HG02852 (cell line): Measurements from ENCODE around the gene LMAN2.

Source experiments
- ATAC-seq: cut with Tn5 transposase; IDR thresholded peaks from one replicate; pipeline ENCODE4 v1.9.1; 2021; ENCODE audit warnings: mild to moderate bottlenecking, moderate library complexity; ENCODE audit not compliant: unreplicated experiment

Gene LMAN2

GRCh38 chr5:177330991-177331842 lies 20.3 kb downstream of the LMAN2 start:
- no peak for ATAC-seq

DNA sequence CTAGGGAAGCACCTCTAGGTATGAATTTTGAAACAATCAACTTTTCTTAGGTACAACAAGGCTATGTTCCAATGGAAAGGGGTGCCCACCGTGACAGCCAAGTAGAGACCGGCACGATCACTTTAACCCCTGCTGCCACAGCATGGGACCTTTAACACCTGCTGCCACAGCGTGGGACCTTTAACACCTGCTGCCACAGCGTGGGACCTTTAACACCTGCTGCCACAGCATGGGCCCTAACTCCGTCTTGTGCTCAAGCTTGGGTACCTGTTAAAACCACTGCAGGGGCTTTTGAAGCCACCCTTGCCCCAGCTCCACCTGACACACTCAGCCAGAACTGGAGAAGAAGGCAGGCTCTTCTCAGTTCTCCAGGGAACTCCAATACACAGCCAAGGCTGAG lies 21.6 kb downstream of the LMAN2 start:
- ATAC-seq: no peak

- no peak for ATAC-seq
Observed at GRCh38 chr5:177328545-177329231, 22.8 kb downstream of the LMAN2 start.

DNA sequence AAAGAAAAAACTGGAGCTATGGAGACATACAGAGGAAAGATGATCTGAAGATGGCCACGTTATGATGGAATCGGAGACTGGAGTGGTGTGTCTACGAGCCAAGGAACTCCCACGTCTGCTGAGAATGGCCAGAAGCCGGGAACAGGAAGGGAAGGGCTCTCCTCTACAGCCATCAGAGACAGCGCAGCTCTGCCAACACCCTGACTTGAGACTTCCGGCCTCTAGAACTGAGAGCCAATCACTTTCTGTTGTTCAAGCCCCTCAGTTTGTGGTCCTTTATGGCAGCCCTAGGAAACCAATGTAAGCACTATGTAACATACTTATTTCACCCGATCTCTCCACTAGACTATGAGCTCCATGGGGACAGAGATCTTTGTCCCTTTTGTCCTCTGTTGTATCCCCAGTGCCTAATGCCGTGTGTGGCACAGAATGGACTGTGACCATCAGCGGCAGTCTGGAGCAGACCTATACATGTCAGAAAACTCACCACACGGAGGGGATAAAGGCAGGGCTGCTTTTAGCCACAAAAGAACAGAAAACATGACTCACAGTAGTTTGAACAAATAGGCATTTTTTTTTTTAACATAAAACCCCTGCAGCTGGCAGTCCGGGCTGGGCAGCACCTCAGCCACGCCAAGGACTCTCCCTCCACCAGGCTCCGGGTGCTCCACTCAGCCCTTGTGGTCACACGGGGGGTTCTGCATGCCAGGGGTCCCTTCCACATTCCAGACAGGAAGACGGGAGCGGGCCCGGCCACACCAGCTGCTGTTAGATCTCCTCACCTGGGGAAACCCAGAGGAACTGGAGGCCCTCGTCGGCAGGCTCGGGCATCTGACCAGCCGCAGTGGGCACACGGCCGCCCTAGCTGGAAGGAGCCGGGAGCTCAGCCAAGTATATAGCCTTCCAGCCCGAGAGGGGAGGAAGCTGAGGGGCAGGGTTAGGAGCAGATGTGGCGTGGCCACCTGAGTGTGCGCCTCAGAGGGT lies 23.6 kb downstream of the LMAN2 start:
- ATAC-seq: no peak

DNA sequence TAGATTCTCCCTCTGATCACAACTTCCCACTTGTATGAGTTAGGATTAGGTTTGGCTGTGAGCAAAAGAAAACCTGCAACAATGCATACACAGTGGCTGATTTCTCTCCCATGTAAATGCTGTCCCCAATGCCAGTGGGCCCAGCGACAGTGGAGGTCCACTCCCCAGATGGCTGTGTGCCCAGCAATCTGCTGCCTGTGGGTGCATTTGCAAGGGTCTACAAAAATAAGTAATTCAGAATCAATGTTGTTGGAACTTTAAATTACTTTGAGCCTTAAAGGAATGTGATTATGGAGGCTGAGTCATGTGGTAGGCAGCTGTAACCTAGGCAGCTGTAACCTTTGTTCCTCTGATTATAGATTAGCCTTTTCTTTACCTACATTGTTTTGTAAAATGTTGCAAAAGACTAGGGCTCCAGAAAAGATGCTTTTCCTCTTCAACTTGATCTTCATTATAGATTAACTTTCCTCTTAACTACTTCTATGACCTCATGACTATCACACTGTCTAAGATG lies 25.5 kb downstream of the LMAN2 start:
- ATAC-seq: no peak

- no peak for ATAC-seq
Observed at GRCh38 chr5:177320879-177321278, 30.6 kb downstream of the LMAN2 start.

DNA sequence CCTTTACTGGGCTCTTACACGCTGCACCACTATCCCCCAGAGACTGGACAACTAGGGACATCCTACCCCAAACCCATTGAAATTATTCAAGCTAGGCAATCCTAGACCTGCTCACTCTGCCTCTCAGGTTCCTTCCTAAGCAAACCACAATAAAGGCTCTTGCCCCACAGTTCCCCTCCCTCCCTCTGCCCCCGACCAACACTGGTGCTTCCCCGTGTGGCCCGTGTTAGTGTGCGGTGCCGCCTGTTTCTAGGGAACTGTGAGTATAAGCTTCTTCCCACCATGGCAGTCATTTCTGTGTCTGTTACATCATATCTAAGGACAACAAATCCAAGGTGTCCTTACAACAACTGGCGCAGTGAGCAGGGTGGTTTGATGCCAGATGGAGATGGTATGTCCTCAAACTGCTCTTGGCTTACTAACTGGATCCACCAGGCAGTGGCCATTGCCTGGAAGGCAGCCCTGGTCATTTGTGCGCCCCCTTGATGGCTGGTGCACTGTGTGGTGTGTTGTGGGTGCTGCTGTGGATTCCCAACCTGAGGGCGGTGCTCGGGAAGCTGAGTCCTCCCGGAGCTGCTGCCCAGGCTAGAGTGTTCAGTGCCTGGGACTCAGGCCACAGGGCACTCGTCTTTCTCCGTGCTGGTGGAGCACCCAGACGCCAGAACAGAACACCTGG lies 31.4 kb downstream of the LMAN2 start:
- no peak for ATAC-seq

DNA sequence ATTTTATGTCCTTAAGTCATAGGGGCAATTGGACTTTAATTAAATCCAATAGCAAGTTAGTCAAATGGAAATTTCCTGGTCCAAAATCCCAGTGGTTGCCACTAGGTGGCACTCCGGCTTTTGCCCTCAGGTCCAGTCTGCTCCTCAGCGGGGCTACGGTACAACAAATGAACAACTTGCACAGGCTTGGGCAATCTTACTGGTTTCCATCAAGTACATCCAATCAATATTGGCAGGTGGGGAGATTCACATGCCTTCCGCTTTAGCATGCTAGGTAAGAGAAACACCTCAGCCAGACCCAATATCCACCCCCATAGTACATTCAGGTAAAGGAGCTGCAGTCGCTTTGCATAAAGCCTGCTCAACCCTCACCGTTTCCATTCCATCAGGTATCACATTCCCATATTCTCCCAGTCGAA lies 33.5 kb downstream of the LMAN2 start:
- ATAC-seq: no peak

DNA sequence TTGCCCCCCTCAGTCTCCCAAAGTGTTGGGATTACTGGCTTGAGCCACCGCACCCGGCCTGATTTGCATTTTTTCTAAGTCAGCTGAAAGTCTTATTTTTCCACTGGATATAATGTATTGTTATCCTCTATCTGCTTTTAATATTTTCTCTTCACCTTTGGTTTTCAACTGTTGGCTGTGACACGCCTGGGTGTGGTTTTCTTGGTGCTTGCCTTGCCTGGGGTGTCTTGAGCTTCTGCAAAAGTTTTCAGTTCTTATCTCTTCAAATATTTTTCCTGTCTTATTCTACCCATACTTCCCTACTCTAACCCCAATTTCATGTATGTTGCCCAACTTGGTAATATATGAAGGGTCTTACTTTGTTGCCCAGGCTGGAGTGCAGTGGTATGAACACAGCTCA lies 35.5 kb downstream of the LMAN2 start:
- no peak for ATAC-seq

DNA sequence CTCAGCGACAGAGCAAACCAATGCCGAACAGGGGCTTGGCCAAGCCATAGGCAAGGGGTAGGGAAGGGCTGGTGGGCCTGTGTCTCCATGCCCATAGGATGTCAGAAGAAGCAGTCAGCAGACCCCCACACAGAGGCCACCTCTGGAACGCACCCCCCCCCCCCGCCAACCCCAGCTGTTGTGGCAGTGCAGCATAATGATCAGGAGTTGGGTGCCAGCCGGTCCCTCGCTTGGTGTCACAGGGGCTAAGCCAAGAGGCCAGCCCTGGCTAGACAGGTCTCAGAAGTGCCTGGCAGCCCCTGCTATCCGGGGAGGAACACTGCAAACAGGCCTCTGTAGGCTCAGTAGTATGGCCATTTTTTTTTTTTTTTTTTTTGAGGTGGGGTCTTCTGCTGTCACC lies 36.1 kb downstream of the LMAN2 start:
- ATAC-seq: no peak

GRCh38 chr5:177314376-177315342 lies 36.8 kb downstream of the LMAN2 start:
- ATAC-seq: no peak

- no peak for ATAC-seq
Observed at GRCh38 chr5:177313561-177314259, 37.8 kb downstream of the LMAN2 start.

DNA sequence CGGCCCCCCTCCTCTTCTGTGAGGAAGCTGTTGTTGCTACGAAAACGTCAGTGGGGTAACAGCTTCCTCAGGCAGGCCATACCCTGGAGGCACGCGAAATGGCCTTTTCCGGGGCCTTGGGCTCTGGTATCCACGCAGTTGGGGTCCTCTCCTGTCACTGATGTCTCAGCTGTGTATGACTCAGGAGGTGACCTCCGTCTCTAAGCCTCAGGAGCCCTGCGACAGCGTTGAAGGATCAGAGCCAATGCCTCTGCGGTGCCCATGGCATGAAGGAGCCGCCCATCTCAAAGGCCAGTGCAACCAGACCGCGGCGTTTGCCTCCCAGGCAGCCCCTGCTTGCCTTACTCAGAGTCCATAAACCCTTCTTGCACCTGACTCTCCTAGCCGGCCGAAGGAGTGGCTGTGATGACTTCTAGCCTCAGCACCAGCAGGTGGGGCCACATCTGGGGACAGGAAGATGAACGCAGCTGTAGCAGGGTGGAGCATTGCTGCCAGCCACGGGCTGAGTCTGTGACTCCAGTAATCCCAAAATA lies 38.8 kb downstream of the LMAN2 start:
- peak; percentile 21 for ATAC-seq

DNA sequence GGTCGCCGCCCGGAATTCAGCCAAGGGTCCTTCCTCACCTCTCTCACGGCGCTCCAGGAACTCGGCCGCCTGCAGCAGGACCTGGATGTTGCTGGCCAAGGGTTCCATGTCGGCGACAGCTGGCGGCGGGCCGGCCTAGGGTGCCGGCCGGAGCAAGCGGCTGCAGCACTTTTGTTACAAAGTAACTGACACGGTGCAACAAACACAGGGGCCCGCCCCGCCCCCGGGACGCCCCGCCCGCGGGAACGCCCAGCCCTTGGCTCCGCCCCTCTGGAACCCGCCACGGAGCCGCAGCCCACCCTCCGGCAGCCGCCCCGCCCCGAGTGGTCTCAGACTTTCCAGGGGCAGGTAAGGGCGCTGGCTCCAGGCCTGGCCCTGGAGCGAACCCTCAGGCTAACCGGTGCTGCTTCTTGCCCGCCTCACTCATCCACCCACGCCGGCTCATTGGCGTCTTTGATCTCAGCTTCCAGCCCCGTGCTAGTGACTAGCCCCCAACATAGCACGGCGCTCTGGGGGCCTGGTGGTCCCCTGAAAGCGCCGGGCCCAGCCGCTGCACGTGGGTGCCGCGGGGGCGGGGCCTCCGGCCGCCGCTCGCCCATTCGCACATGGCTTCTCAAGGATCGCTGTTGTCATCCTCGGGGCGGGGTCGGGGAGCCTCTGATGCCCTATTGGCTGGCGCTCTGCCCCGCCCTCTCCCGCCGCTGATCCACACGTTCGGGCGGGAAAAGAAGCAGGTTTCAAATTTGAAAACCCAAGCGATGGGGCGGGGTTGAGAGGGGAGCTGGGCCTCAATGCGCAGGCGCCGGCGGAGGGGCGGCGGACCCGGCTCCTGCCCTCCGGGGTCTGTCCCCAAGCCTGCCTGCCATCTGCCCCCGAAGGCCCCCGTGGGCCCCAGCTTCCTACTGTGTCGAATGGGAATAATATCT lies 39.5 kb downstream of the LMAN2 start, which contains the start of gene MXD3:
TSS of gene MXD3 (minus strand) at position 176 of the 926 bp plus-strand sequence. CDS start at position 108, 68 bp downstream.
- peak; percentile 73 for ATAC-seq

DNA sequence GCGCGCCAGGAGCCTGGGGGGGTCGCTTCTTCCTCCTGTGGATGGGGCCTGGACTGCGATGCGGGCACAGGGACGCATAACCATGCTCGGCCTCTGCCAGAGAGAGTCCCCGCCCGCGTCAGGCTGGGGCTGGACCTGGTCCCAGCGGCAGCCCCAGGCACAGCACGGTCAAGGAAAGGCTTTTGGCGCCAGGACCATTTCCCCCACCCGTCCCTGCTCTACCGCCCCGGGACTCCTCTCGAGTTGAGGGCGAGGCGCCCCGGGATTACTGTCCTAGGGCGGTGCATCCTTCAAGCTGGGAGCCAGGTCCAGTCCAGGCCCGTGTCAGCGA lies 40.1 kb downstream of the LMAN2 start:
- no peak for ATAC-seq

GRCh38 chr5:177310757-177311391 lies 40.6 kb downstream of the LMAN2 start:
- peak; percentile 27 for ATAC-seq

DNA sequence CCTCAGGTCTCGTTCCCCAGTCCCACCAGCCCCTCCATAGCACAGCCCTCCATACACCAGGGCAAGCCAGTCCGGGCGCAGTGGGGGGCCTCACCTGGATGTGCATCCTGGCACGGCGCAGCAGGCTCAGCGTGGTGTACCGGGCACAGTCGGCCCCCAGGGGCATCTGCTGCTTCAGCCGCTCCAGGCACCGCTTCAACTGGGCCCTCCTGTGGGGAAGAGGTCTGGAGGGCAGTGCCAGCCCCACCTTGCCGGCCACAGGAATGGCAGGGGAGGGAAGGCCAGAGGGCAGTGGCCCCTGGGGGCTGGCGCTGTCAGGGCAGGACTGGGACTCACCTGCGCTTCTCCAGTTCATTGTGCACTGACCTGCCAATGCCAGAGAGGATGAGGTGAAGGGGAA lies 41.1 kb downstream of the LMAN2 start:
- ATAC-seq: no peak
